NB4 (cell line): ENCODE data around the gene BDKRB2.

Source experiments
- DNase-seq: peaks from one replicate; pipeline ENCODE4 v3.0.0; 2010; ENCODE audit warnings: low read depth
- H3K4me3 ChIP-seq: one replicate; pipeline ENCODE4 v1.5.1; 2011; ENCODE audit warnings: mild to moderate bottlenecking, low read depth, low read length, moderate library complexity
- MYC ChIP-seq: IDR thresholded peaks from 2 replicates; pipeline ENCODE4 v1.6.1; 2011; ENCODE audit warnings: low read depth, low read length
- POLR2A ChIP-seq: IDR thresholded peaks from 2 replicates; pipeline ENCODE4 v1.6.1; 2011; ENCODE audit warnings: mild to moderate bottlenecking; ENCODE audit not compliant: insufficient read length; ENCODE audit errors: extremely low read depth
- TF ChIP-seq, protein P1 (sequence below): IDR thresholded peaks from one replicate; pipeline ENCODE4 v1.5.1; 2012; ENCODE audit warnings: low read depth, low read length
- TF ChIP-seq, protein P2 (sequence below): IDR thresholded peaks from 2 replicates; pipeline ENCODE4 v1.6.1; 2011; ENCODE audit warnings: low read depth, low read length

Gene BDKRB2

DNA sequence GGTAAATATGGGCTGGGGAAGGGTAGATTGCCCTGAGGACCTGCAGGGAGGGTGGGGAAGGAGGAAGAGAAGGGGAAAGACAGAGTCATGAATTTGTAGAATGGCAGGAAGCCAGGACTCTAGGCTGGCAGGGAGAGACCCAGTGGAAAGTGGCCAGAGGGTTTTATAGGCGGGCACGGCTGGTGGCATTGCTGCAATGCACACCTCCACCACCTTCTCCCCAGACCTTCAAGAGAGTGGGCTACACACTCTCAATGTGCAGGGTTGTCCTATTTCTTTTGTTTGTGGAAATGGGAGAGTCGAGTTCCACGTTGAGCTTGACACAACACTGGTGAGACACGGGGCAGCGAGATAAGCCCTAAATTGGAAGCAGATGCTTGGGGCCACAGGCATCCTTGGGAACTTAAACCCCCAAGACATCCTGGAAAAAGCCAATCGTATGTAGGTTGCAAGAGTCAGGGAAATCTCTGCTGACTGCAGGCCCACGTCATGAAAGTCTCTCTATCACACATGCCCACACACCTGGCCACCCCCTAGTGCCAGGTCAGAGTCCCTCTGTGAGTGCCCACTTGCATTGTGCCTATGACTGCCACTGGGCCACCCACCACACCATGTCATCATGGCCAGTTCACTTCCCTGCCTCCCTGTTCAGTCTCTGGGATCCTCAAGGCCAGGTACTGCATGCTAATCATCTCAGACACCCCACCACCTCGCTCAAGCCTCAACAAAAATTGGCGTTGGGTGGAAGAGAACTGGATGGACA lies 38.0 kb upstream of the BDKRB2 start:
- no peak for DNase-seq
- no peak overlapping the region for H3K4me3 ChIP-seq
- TF ChIP-seq, protein P1, sequence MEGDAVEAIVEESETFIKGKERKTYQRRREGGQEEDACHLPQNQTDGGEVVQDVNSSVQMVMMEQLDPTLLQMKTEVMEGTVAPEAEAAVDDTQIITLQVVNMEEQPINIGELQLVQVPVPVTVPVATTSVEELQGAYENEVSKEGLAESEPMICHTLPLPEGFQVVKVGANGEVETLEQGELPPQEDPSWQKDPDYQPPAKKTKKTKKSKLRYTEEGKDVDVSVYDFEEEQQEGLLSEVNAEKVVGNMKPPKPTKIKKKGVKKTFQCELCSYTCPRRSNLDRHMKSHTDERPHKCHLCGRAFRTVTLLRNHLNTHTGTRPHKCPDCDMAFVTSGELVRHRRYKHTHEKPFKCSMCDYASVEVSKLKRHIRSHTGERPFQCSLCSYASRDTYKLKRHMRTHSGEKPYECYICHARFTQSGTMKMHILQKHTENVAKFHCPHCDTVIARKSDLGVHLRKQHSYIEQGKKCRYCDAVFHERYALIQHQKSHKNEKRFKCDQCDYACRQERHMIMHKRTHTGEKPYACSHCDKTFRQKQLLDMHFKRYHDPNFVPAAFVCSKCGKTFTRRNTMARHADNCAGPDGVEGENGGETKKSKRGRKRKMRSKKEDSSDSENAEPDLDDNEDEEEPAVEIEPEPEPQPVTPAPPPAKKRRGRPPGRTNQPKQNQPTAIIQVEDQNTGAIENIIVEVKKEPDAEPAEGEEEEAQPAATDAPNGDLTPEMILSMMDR = no peak
- TF ChIP-seq POLR2A = no peak
- no peak for TF ChIP-seq MYC
- TF ChIP-seq, protein P2, sequence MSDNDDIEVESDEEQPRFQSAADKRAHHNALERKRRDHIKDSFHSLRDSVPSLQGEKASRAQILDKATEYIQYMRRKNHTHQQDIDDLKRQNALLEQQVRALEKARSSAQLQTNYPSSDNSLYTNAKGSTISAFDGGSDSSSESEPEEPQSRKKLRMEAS = no peak

DNA sequence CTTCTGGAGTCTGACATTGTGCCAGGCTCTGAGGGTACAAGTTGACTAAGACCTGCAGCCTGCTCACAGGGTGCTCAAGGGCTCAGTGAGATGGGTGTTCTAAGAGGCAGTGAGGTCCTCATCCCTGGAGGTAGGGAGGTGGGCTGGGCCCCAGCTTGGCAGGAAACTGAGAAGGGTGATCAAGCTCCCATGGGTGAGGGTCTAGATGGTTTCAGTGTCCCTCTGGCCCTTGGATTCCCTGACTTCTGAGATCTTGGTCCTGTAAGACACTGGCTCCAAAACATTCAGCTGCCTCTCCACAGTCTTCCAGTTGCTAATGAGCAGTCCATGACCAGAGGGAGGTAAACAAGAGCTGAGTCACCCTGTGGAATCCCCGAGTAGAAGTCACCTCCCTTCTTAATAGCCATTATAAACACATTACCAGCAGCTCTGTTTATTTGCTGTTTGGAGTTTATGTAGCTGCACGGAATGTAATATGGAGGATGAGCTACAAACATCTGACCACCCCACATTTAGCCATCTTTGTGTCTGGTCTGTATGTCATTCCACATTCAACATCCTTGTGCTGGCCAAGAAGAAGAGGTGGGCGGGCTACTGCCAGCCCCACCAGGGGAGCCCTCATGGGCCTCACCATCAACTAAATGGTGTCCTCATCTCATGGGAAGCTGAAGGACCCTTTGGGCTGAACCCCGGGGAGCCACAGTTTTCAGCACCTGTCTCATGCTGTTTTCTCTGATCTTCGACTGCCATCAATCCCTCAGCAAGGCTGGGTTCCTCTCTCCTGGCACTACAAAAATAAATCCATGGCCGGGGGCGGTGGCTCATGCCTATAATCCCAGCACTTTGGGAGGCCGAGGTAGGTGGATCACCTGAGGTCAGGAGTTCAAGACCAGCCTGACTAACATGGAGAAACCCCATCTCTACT lies 37.2 kb upstream of the BDKRB2 start:
- no peak overlapping the region for H3K4me3 ChIP-seq
- DNase-seq = no peak
- no peak for TF ChIP-seq MYC

DNA sequence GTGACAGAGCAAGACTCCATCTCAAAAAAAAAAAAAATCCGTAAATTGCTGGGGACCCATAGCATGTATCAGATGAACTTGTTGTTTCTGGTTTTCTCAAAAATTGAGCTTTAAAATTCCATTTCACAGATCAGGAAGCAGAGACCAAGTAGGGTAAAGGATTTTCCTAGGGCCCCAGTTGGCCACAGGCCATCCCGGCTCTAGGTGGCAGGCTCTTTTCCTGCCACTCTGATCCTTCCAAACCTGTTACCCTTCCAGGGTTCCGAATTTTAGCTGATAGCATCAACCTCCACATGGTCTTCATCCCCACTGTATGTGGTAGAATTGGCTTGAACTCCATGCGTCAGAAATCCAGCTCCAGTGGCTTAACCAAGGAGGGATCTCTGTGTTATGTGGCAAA lies 36.1 kb upstream of the BDKRB2 start:
- TF ChIP-seq, protein P2 = no peak
- TF ChIP-seq POLR2A (no peak), MYC (no peak)
- TF ChIP-seq, protein P1 = no peak
- no peak for DNase-seq
- no peak overlapping the region for H3K4me3 ChIP-seq

DNA sequence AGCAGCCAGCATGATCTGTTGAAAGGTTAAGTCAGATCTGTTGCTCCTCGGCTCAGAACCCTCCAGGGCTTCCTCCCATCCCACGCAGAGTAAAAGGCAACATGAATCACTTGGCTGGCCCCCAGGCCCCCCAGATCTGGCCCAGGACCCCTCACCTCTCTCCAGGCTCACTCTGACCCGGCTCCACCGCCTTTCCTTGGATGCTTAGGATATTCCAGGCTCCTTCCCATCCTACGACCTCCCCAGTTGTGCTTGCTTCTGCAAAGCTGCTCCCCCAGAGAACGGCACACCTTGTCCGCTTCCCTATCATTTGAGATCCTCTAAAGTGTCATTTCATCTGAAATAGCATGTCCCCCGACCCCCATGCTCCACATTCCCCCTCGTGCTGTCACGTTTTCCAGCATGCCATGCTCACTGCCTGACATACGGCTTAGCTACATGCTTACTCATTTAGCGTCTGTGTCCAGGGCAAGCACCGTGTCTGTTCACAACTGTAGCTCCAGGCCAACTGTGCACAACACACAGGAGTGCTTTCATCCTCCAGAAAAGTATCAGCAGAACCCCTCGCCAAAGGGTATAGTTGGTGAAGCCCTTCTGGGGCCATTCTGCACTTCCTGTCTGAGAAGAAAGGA lies 33.6 kb upstream of the BDKRB2 start:
- DNase-seq = no peak
- TF ChIP-seq, protein P1 = no peak
- TF ChIP-seq, protein P2 = no peak
- no peak for TF ChIP-seq POLR2A
- TF ChIP-seq MYC = no peak
- no peak overlapping the region for H3K4me3 ChIP-seq

DNA sequence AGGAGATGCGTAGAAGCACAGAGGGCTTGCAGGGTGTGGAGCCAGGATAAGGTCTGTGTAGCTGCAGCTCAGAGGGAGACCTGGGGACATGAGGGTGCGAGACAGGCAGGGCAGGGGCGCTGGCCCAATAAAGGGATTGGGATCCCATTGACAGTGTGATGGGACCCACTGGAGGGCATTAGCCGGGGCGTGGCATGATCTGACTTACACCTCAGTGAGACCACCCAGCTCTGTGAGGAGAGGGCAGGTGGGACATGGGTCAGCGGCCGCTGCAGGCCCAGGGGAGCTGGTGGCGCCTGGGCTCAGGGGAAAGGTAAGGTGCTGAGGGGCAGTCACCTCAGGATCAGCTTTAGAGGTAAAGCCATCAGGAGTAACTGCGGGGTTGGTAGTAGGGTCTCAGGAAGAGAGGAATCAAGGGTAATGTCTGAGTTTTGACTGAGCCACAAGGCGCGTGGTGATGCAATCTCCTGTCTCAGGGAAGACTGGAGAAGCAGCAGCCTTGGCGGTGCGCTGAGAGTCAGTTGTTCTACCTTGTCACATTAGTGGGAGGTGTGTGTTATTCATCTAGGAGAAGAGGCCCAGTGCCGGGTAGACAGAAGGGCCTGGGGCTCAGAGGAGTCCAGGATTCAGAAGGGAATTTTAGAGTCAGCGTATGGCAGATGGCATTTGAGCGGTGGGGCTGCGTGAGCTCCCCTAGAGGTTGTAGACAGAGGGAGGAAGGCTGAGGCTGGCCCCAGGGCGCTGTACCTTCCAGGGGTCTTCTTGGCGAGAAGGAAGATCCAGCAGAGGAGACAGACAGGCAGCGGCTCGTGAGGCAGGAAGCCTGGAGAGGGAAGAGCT lies 30.8 kb upstream of the BDKRB2 start:
- no peak overlapping the region for H3K4me3 ChIP-seq
- TF ChIP-seq, protein P1 = no peak
- TF ChIP-seq MYC (no peak), POLR2A (no peak)
- TF ChIP-seq, protein P2 = no peak
- DNase-seq = peak; percentile 14
